Esophagus squamous epithelium (tissue), 5 donors: Measurements from ENCODE around the gene C2orf69. TPM values are rescaled to one million over a fixed set of nuclear protein-coding genes. Genes with fewer than 3 reads are reported as not detected.

Experiments
- DNase-seq: peaks from one replicate; lab custom pipeline; 2025; lab: John Stamatoyannopoulos, UW
- H3K27ac ChIP-seq, 4 donors: fragments of 200-600 bp; sonication (generic); one replicate each; pipeline ENCODE4 v1.5.1; 2016 to 2019; ENCODE audit warnings: mild to moderate bottlenecking in 1 of 4
- H3K27me3 ChIP-seq, 4 donors: fragments of 200-600 bp; sonication (generic); 1 replicate in 3 of 4; 2 replicates in 1 of 4; pipeline versions ENCODE4 v1.5.1 to v1.6.0; 2017 to 2021; ENCODE audit warnings: antibody characterized with exemption in 1 of 4
- H3K36me3 ChIP-seq, 3 donors: fragments of 200-600 bp; sonication (generic); one replicate each; pipeline ENCODE4 v1.5.1; 2016 to 2019
- H3K4me1 ChIP-seq, 3 donors: fragments of 200-600 bp; sonication (generic); one replicate each; pipeline ENCODE4 v1.5.1; 2017 to 2019
- H3K4me3 ChIP-seq, 4 donors: fragments of 200-600 bp; sonication (generic); 1 replicate in 3 of 4; 2 replicates in 1 of 4; pipeline ENCODE4 v1.5.1; 2016 to 2019; ENCODE audit warnings: mild to moderate bottlenecking in 2 of 4, moderate library complexity in 1 of 4
- H3K9me3 ChIP-seq, 3 donors: fragments of 200-600 bp; sonication (generic); one replicate each; pipeline ENCODE4 v1.5.1; 2016 to 2019
- CTCF ChIP-seq, 6 experiments: fragments of 450-650 bp in 4 of 6; fragments of 200-600 bp in 2 of 6; sonication (generic) in 2 of 6; IDR thresholded peaks; one replicate each; pipeline ENCODE4 v1.5.1; 2016 to 2019; ENCODE audit warnings: antibody characterized with exemption in 6 of 6, mild to moderate bottlenecking in 4 of 6, moderate library complexity in 4 of 6
- POLR2A ChIP-seq, 4 donors: fragments of 450-650 bp; IDR thresholded peaks; one replicate each; pipeline ENCODE4 v1.6.1; 2017; ENCODE audit warnings: antibody characterized with exemption in 4 of 4, mild to moderate bottlenecking in 4 of 4, moderate library complexity in 3 of 4
- WGBS, 2 donors: methylation state at CpG; one replicate each; pipeline ENCODE4 v1.1.5; 2018; 5-methylcytosine and 5-hydroxymethylcytosine counted together
- intact Hi-C: fragments of 100-400 bp; cut with DNase I; formaldehyde crosslinking; loops from one replicate; pipeline ENCODE4 v1.15.0; 2022
- total RNA-seq, 4 donors: library from RNA; depleted of rRNA; stranded (reverse); fragments of >200 nt; gene quantifications; one replicate each; pipeline ENCODE4 v1.1.0, GENCODE V29; 2016
- donor health status: DM: yes; HTN: yes; CAD: no.

Gene C2orf69
- total RNA-seq, 4 donors from 2014 or later: 6.1 to 10.7 (median 9.6) TPM

GRCh38 chr2:199882667-199883066 is 28.4 kb upstream of the C2orf69 start:
- H3K36me3 ChIP-seq: no peaks in the 10 kb centered on the region
- no peak for DNase-seq
- TF ChIP-seq POLR2A (IDR thresholded peaks at IDR 0.05): no peak
- TF ChIP-seq CTCF (IDR thresholded peaks at IDR 0.05): no peak
- H3K4me3 ChIP-seq: no peak overlapping the region
- H3K4me1 ChIP-seq: no peaks in the 10 kb centered on the region
- intact Hi-C loops: no loop called here
- peaks cover 0 to 12% (median 4%) of the 10 kb centered on the region in 3 donors for H3K9me3 ChIP-seq
- no peak overlapping the region for H3K27ac ChIP-seq
- no peaks in the 10 kb centered on the region for H3K27me3 ChIP-seq

- intact Hi-C loops: no loop called here
- 69 to 76% methylated on average over 5 to 6 of the region's 6 CpGs for WGBS, 2 donors
- no peak overlapping the region for H3K27ac ChIP-seq
These were observed 27.4 kb upstream of the C2orf69 start for GRCh38 chr2:199883474-199884212.

GRCh38 chr2:199895406-199895805 is 15.7 kb upstream of the C2orf69 start:
- no peaks in the 10 kb centered on the region for H3K27me3 ChIP-seq
- WGBS, 2 donors: 70 to 71% methylated on average over 3 of the region's 3 CpGs

More at GRCh38 chr2:199883474-199884212, 27.4 kb upstream of the C2orf69 start:
- Histone ChIP-seq H3K4me3 (no peak overlapping the region), H3K27me3 (no peaks in the 10 kb centered on the region), H3K9me3 (peaks cover 0 to 12% (median 4%) of the 10 kb centered on the region in 3 donors), H3K36me3 (no peaks in the 10 kb centered on the region), H3K4me1 (no peaks in the 10 kb centered on the region)
- DNase-seq: no peak
- TF ChIP-seq CTCF (IDR thresholded peaks at IDR 0.05): no peak
- TF ChIP-seq POLR2A (IDR thresholded peaks at IDR 0.05): no peak

GRCh38 chr2:199896617-199897016 is 14.5 kb upstream of the C2orf69 start:
- H3K36me3 ChIP-seq: no peaks in the 10 kb centered on the region
- H3K9me3 ChIP-seq: no peaks in the 10 kb centered on the region
- H3K27ac ChIP-seq: no peak overlapping the region
- DNase-seq: no peak
- no peak overlapping the region for H3K4me3 ChIP-seq
- 67 to 69% methylated on average over 2 of the region's 2 CpGs for WGBS, 2 donors
- H3K4me1 ChIP-seq: no peaks in the 10 kb centered on the region
- no peaks in the 10 kb centered on the region for H3K27me3 ChIP-seq
- intact Hi-C loops: no loop called here
- no peak for TF ChIP-seq POLR2A (IDR thresholded peaks at IDR 0.05)
- TF ChIP-seq CTCF (IDR thresholded peaks at IDR 0.05): no peak

More at GRCh38 chr2:199895406-199895805, 15.7 kb upstream of the C2orf69 start:
- no peak for DNase-seq
- Histone ChIP-seq H3K27ac (no peak overlapping the region), H3K9me3 (no peaks in the 10 kb centered on the region), H3K4me3 (no peak overlapping the region), H3K36me3 (no peaks in the 10 kb centered on the region), H3K4me1 (no peaks in the 10 kb centered on the region)
- intact Hi-C loops: no loop called here
- TF ChIP-seq CTCF (IDR thresholded peaks at IDR 0.05): no peak
- TF ChIP-seq POLR2A (IDR thresholded peaks at IDR 0.05): no peak

DNA sequence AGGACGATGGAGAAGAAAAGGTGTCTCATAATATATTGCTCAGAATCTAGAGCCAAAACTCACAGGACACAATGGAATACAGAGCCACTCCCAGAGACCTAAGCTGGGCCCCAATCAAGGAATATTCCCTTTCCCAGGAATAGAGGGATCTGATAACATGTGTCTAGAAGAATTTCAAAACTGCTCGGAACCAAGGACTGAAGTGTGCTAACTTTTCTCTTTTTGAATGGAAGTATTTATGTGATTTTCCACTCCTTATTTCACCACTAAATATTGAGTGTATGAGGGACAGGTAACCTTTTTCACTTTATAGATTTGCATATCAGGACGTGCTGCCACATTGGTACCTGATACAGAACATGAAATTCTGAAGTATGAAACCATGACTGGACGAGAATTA is 9.2 kb upstream of the C2orf69 start:
- TF ChIP-seq CTCF (IDR thresholded peaks at IDR 0.05) (no peak), POLR2A (IDR thresholded peaks at IDR 0.05) (no peak)

More for the DNA sequence above, 9.2 kb upstream of the C2orf69 start:
- Histone ChIP-seq H3K36me3 (no peaks in the 10 kb centered on the region), H3K27me3 (no peaks in the 10 kb centered on the region), H3K4me3 (no peak overlapping the region), H3K9me3 (no peaks in the 10 kb centered on the region), H3K4me1 (no peaks in the 10 kb centered on the region), H3K27ac (no peak overlapping the region)
- intact Hi-C loops: no loop called here
- no peak for DNase-seq
- 67 to 73% methylated on average over 4 of the region's 4 CpGs for WGBS, 2 donors
